HG03442 (cell line): ENCODE results near the gene STRC.
"Not testable (repeated sequence)": the region's sequence is repeated elsewhere in the genome, so short reads cannot be mapped to it uniquely, and the experiment has no call there.

Source experiments
- ATAC-seq: cut with Tn5 transposase; IDR thresholded peaks from one replicate; pipeline ENCODE4 v1.9.1; 2021; ENCODE audit warnings: mild to moderate bottlenecking, moderate library complexity; ENCODE audit not compliant: unreplicated experiment

Gene STRC

GRCh38 chr15:43566615-43567014, 52.0 kb downstream of the STRC start:
- ATAC-seq = not testable (repeated sequence)

GRCh38 chr15:43563793-43564192, 54.8 kb downstream of the STRC start:
- ATAC-seq = not testable (repeated sequence)

DNA sequence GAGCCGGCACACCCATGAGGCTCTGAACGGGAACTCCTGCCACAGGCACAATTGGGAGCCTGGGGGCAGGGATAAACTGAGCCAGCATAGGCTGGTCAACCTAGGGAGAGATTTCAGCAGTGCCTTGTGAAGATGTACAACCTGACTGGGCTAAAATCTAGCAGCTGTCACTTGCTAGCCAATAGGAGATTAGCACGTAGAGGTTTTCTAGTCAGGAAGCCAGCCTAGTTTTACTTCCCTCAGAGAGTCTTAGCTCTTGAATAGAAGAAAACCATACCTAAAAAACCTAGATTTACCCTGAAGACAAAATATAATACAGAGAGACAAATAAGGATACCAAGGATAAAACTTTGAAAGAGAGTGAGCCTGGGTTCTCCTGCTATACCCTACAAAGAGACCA, 55.8 kb downstream of the STRC start:
- not testable (repeated sequence) for ATAC-seq

GRCh38 chr15:43552986-43553385, 65.6 kb downstream of the STRC start:
- no peak for ATAC-seq

DNA sequence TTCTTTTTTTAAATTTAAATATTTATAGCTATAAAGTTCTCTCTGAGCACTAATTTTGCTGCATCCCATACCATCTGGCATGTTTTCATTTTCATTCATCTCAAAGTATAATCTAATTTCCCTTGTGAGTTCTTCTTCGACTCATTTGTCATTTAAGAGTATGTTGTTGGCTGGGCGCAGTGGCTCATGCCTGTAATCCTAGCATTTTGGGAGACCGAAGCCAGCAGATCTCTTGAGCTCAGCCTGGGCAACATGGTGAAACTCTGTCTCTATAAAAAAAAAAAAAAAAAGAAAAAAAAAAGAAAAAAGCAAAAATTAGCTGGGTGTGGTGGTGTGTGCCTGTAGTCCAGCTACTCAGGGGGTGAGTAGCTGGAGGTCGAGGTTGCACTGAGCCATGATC, 66.3 kb downstream of the STRC start:
- ATAC-seq = no peak

- no peak for ATAC-seq
Observed at GRCh38 chr15:43550527-43551363, 67.9 kb downstream of the STRC start.
